IPS DF 4.7 (cell line): ENCODE data around the gene RIMBP2.
A peak's percentile ranks its signal among the peaks of the same experiment; 100 is the strongest.
"Not testable (repeated sequence)": the region's sequence is repeated elsewhere in the genome, so short reads cannot be mapped to it uniquely, and the experiment has no call there.

Source experiments
- DNase-seq: peaks from one replicate; pipeline ENCODE4 v3.0.0-alpha.2; 2013; ENCODE audit warnings: low spot score; ENCODE audit errors: extremely low read depth

The RIMBP2 gene, protein sequence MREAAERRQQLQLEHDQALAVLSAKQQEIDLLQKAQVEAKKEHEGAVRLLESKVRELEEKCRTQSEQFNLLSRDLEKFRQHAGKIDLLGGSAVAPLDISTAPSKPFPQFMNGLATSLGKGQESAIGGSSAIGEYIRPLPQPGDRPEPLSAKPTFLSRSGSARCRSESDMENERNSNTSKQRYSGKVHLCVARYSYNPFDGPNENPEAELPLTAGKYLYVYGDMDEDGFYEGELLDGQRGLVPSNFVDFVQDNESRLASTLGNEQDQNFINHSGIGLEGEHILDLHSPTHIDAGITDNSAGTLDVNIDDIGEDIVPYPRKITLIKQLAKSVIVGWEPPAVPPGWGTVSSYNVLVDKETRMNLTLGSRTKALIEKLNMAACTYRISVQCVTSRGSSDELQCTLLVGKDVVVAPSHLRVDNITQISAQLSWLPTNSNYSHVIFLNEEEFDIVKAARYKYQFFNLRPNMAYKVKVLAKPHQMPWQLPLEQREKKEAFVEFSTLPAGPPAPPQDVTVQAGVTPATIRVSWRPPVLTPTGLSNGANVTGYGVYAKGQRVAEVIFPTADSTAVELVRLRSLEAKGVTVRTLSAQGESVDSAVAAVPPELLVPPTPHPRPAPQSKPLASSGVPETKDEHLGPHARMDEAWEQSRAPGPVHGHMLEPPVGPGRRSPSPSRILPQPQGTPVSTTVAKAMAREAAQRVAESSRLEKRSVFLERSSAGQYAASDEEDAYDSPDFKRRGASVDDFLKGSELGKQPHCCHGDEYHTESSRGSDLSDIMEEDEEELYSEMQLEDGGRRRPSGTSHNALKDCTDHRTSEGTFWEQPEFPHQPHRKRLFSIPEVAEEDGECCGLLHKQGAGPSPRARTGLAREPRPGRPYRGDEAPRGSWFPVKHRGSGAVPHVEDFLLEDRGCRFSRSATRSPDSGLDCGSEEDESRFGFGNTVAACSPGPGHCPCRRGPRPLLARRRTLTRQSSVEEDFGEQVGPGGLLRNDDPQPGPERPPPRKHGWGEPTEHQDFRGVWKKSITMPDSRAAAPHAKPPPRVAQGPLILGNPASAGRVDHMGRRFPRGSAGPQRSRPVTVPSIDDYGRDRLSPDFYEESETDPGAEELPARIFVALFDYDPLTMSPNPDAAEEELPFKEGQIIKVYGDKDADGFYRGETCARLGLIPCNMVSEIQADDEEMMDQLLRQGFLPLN (N-terminal part only)

DNA sequence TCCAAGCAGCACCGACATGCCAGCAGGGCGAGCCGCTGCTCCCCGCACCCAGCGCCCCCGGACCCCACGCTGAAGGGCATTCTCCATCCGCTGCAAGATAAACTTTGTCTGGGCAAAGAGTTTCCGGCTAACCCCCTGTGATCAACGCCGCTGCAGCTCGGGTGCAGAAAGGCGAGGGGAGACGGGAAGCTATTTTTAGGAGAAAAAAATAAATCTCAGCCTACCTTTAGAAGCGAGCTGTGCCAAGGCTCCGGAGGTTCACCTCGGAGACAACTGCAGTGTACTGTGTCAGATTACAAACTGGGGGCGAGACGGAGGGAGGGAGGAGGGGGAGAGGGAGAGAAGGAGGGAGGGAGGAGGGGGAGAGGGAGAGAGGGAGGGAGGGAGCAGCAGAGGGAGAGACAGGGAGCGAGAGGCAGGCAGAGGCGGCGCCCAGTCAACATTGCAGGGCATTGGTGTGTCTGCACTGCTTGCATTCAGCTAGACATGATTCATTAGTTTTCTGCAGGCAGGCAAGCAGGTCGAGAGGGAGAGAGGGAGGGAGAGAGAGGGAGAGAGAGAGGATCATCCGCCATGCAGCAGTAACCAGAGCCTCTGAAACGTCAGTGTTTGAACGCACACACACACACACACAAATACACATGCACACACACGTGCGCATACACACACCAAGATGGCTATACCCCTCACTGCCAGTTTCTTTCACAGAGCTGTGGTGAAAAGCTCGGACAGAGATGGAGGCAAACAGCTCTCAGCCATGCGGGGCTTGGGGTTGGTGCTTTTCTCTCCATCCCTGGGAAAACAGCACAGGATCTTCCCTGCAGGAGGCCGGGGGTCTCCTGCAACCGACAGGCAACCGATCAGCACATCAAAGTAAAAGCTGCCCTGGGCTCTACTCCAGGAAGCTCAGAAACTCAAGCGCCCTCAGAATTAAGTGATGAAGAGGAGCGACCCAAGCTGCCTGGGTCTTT is at the start of gene RIMBP2:
RIMBP2 (minus strand) TSS at position 302 of the 971 bp plus-strand sequence. CDS start 237,286 bp downstream, outside the sequence.
- peak; percentile 44 for DNase-seq

GRCh38 chr12:130765186-130765659 is 49.1 kb upstream of the RIMBP2 start:
- DNase-seq: no peak

DNA sequence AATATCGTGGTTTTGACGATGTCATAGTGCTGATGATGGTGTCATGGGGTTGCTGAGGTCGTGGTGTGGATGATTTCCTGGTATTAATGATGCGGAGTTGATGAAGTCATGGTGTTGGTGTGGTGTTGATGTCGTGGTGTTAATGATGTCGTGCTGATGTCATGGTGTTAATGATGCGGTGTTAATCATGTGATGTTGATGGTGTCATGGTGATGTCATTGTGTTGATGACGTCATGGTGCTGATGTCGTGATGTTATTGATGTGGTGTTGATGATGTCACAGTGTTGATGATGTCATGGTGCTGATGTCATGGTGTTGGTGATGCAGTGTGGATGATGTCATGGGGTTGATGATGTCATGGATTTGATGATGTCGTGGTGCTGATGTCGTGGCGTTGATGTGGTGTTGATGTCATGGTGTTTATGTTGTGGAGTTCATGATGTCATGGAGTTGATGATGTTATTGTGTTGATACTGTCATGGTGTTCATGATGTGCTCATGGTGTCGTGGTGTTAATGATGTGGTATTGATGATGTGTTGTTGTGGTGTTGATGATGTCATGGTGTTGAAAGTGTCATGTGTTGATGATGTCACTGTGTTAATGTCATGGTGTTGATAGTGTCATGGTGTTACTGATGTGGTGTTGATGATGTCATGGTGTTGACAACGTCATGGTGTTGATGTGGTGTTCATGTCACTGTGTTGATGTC is 48.5 kb upstream of the RIMBP2 start:
- no peak for DNase-seq

DNA sequence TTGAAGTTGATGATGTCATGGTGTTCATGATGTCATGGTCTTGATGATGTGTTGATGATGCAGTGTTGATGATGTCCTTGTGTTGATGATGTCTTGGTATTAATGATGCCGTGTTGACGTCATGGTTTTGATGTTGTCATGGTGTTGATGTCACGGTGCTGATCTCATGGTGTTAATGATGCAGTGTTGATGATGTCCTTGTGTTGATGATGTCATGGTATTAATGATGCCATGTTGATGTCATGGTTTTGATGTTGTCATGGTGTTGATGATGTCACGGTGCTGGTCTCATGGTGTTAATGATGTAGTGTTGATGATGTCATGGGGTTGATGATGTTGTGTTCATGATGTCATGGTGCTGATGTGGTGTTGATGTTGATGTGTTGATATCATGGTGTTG is 48.0 kb upstream of the RIMBP2 start:
- DNase-seq: no peak

- no peak for DNase-seq
Observed at GRCh38 chr12:130762319-130762675, 46.2 kb upstream of the RIMBP2 start.

DNA sequence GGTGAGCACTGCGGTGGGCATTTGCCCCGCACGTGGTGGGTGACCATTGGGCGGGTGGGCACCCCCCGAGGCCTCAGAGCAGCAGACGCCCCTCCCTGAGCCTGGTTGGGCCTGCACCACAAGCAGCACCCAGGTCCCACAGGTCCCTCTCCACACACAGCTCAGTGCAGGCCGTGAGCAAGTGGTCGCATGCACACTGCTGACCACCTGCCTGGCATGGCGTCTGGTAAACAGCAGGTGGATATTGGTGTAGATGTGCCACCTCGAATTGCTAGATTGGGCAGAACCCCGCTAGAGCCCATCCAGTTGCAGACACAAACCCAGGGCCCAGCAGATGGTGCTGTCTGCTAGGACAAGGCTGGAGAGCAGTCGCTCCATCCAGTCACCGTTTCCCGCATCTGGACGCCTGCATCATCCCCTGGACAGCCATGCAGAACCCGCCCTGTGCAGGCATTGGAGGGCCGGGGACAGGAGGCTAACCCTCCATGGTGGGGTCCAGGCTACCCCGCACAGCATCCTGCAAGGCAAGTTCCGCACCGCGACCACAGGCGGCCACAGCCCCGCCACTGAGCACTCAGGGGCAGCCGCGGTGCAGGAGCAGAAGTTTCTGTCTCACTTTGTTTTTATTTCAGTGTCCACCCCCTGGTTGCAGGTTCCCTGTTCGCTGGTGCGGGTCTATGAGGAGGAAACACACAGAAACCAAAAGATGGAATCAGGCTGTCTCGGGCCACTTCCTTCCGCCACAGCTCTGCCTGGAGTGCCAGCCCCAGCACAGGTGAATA is 45.6 kb upstream of the RIMBP2 start:
- no peak for DNase-seq

- no peak for DNase-seq
Observed at GRCh38 chr12:130754234-130754901, 38.3 kb upstream of the RIMBP2 start.

GRCh38 chr12:130752692-130753230 is 36.7 kb upstream of the RIMBP2 start:
- no peak for DNase-seq

DNA sequence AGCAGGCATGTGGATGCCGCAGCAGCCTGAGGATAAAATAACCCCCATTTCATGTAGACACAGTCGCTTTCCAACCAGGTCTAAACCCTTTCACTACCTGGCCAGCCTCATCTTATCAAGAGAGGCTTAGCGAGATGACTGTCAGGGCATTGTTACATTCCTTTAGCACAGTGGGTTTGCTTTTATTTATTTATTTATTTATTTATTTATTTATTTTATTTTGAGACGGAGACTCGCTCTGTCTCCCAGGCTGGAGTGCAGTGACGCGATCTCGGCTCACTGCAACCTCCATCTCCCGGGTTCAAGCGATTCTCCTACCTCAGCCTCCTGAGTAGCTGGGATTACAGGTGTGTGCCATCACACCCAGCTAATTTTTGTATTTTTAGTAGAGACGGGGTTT is 35.9 kb upstream of the RIMBP2 start:
- DNase-seq: not testable (repeated sequence)

DNA sequence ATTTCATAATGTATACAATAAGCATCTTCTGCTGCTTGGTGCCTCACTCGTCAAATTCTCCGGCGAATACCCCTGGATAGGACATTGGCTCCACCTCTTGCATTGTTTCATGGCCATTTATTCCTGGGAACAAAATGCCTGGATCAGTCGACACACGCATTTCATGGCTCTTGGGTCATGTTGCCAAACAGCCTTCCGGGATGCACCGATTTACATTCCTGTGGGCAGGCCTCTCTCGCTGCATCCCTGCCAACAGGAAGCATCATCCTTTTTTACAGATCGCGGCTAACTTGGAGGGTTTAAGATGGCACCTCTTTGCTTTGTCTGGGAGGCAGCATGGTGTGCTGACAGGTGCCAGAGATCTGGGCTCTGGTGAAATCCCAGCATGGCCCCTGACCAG is 32.7 kb upstream of the RIMBP2 start:
- DNase-seq: no peak

- no peak for DNase-seq
Observed at GRCh38 chr12:130747867-130748740, 32.0 kb upstream of the RIMBP2 start.

- DNase-seq: no peak
Observed at GRCh38 chr12:130746546-130746945, 30.4 kb upstream of the RIMBP2 start.

DNA sequence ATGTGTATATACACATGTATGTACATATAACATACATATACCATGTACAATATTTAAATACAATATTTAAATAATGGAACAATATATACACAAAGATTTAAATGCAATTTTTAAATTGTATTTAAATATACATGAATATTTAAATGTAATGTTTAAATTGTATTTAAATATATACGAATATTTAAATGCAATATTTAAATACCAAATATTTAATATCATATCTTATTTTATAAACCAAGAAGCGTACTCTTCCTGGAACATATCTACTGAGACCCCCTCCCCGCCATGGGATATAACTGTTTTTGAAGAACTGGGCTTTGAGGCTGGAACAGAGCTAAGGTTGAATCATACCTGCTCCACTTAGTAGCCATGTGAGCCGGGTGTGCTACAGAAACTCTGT is 29.8 kb upstream of the RIMBP2 start:
- DNase-seq: no peak

GRCh38 chr12:130744274-130744673 is 28.2 kb upstream of the RIMBP2 start:
- no peak for DNase-seq

- DNase-seq: no peak
Observed at GRCh38 chr12:130743606-130744005, 27.5 kb upstream of the RIMBP2 start.

- DNase-seq: no peak
Observed at GRCh38 chr12:130743176-130743575, 27.1 kb upstream of the RIMBP2 start.

GRCh38 chr12:130742716-130743115 is 26.6 kb upstream of the RIMBP2 start:
- DNase-seq: no peak
